ENCODE results near the gene DPYSL4.

DPYSL4 gene

GRCh38 chr10:132162021-132162531 lies 24.7 kb upstream of the DPYSL4 start:
- H3K4me3 ChIP-seq (ENCODE audit: low read depth, low read length), result no peak overlapping the region
- TF ChIP-seq CTCF (IDR thresholded peaks at IDR 0.05; ENCODE audit: low read depth, low read length), result no peak

GRCh38 chr10:132162590-132163277 lies 24.0 kb upstream of the DPYSL4 start:
- TF ChIP-seq CTCF (IDR thresholded peaks at IDR 0.05; ENCODE audit: low read depth, low read length), result no peak
- H3K4me3 ChIP-seq (ENCODE audit: low read depth, low read length), result no peak overlapping the region

- no peak for TF ChIP-seq CTCF (IDR thresholded peaks at IDR 0.05; ENCODE audit: low read depth, low read length)
- no peak overlapping the region for H3K4me3 ChIP-seq (ENCODE audit: low read depth, low read length)
Measured at GRCh38 chr10:132163278-132163765, 23.4 kb upstream of the DPYSL4 start.

GRCh38 chr10:132163826-132164515 lies 22.8 kb upstream of the DPYSL4 start:
- H3K4me3 ChIP-seq (ENCODE audit: low read depth, low read length), result no peak overlapping the region
- no peak for TF ChIP-seq CTCF (IDR thresholded peaks at IDR 0.05; ENCODE audit: low read depth, low read length)

- H3K4me3 ChIP-seq (ENCODE audit: low read depth, low read length), result no peak overlapping the region
- TF ChIP-seq CTCF (IDR thresholded peaks at IDR 0.05; ENCODE audit: low read depth, low read length), result no peak
Measured at GRCh38 chr10:132164761-132165278, 21.9 kb upstream of the DPYSL4 start.

GRCh38 chr10:132165416-132165980 lies 21.2 kb upstream of the DPYSL4 start:
- H3K4me3 ChIP-seq (ENCODE audit: low read depth, low read length), result no peak overlapping the region
- TF ChIP-seq CTCF (IDR thresholded peaks at IDR 0.05; ENCODE audit: low read depth, low read length), result no peak

Measured in WI38 (cell line).